ENCODE results near the gene SLC7A6. TPM values are rescaled to one million over a fixed set of nuclear protein-coding genes. Genes with fewer than 3 reads are reported as not detected.

Gene SLC7A6
- total and polyA plus RNA-seq, 10 of the 15 experiments (the other 5 are each of a cell fraction or from before 2014, with no cell fraction given): 8.2 to 60.4 (median 28.6) TPM

- TF ChIP-seq HDAC6 (IDR thresholded peaks at IDR 0.05; ENCODE audit: unreplicated experiment): no peak
- no peak for TF ChIP-seq CBX5 (IDR thresholded peaks at IDR 0.05; ENCODE audit: low read depth)
- TF ChIP-seq, protein P1, sequence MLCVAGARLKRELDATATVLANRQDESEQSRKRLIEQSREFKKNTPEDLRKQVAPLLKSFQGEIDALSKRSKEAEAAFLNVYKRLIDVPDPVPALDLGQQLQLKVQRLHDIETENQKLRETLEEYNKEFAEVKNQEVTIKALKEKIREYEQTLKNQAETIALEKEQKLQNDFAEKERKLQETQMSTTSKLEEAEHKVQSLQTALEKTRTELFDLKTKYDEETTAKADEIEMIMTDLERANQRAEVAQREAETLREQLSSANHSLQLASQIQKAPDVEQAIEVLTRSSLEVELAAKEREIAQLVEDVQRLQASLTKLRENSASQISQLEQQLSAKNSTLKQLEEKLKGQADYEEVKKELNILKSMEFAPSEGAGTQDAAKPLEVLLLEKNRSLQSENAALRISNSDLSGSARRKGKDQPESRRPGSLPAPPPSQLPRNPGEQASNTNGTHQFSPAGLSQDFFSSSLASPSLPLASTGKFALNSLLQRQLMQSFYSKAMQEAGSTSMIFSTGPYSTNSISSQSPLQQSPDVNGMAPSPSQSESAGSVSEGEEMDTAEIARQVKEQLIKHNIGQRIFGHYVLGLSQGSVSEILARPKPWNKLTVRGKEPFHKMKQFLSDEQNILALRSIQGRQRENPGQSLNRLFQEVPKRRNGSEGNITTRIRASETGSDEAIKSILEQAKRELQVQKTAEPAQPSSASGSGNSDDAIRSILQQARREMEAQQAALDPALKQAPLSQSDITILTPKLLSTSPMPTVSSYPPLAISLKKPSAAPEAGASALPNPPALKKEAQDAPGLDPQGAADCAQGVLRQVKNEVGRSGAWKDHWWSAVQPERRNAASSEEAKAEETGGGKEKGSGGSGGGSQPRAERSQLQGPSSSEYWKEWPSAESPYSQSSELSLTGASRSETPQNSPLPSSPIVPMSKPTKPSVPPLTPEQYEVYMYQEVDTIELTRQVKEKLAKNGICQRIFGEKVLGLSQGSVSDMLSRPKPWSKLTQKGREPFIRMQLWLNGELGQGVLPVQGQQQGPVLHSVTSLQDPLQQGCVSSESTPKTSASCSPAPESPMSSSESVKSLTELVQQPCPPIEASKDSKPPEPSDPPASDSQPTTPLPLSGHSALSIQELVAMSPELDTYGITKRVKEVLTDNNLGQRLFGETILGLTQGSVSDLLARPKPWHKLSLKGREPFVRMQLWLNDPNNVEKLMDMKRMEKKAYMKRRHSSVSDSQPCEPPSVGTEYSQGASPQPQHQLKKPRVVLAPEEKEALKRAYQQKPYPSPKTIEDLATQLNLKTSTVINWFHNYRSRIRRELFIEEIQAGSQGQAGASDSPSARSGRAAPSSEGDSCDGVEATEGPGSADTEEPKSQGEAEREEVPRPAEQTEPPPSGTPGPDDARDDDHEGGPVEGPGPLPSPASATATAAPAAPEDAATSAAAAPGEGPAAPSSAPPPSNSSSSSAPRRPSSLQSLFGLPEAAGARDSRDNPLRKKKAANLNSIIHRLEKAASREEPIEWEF (IDR thresholded peaks at IDR 0.05; ENCODE audit: insufficient replicate concordance, low read depth, low read length): no peak
- TF ChIP-seq TBL1XR1 (IDR thresholded peaks at IDR 0.05; ENCODE audit: low read depth, low read length): no peak
- TF ChIP-seq, protein P2, sequence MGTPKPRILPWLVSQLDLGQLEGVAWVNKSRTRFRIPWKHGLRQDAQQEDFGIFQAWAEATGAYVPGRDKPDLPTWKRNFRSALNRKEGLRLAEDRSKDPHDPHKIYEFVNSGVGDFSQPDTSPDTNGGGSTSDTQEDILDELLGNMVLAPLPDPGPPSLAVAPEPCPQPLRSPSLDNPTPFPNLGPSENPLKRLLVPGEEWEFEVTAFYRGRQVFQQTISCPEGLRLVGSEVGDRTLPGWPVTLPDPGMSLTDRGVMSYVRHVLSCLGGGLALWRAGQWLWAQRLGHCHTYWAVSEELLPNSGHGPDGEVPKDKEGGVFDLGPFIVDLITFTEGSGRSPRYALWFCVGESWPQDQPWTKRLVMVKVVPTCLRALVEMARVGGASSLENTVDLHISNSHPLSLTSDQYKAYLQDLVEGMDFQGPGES (IDR thresholded peaks at IDR 0.05): no peak
- no peak for TF ChIP-seq SMAD5 (IDR thresholded peaks at IDR 0.05; ENCODE audit: low read depth)
- TF ChIP-seq, protein P3, sequence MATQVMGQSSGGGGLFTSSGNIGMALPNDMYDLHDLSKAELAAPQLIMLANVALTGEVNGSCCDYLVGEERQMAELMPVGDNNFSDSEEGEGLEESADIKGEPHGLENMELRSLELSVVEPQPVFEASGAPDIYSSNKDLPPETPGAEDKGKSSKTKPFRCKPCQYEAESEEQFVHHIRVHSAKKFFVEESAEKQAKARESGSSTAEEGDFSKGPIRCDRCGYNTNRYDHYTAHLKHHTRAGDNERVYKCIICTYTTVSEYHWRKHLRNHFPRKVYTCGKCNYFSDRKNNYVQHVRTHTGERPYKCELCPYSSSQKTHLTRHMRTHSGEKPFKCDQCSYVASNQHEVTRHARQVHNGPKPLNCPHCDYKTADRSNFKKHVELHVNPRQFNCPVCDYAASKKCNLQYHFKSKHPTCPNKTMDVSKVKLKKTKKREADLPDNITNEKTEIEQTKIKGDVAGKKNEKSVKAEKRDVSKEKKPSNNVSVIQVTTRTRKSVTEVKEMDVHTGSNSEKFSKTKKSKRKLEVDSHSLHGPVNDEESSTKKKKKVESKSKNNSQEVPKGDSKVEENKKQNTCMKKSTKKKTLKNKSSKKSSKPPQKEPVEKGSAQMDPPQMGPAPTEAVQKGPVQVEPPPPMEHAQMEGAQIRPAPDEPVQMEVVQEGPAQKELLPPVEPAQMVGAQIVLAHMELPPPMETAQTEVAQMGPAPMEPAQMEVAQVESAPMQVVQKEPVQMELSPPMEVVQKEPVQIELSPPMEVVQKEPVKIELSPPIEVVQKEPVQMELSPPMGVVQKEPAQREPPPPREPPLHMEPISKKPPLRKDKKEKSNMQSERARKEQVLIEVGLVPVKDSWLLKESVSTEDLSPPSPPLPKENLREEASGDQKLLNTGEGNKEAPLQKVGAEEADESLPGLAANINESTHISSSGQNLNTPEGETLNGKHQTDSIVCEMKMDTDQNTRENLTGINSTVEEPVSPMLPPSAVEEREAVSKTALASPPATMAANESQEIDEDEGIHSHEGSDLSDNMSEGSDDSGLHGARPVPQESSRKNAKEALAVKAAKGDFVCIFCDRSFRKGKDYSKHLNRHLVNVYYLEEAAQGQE (IDR thresholded peaks at IDR 0.05; ENCODE audit: low read depth, low read length): no peak
- TF ChIP-seq ASH2L (IDR thresholded peaks at IDR 0.05; ENCODE audit: borderline replicate concordance, low read depth): no peak
Observed at GRCh38 chr16:68296693-68297092, 32.4 kb downstream of the SLC7A6 start (continued).

All from GM12878 (cell line).